Stimulated activated CD4-positive, alpha-beta T cell treated with anti-CD3 and anti-CD28 coated beads, Interleukin-2, amount 100 ng/mL, for 24 hours (primary cell): ENCODE data around the gene SNCB.
"Not testable (repeated sequence)": the region's sequence is repeated elsewhere in the genome, so short reads cannot be mapped to it uniquely, and the experiment has no call there.

ENCODE experiments used
- DNase-seq, 2 donors: peaks; one replicate each; pipeline ENCODE4 v3.0.0-alpha.2; 2020

The SNCB gene

GRCh38 chr5:176621661-176622079 lies 8.7 kb downstream of the SNCB start:
- no peak for DNase-seq

DNA sequence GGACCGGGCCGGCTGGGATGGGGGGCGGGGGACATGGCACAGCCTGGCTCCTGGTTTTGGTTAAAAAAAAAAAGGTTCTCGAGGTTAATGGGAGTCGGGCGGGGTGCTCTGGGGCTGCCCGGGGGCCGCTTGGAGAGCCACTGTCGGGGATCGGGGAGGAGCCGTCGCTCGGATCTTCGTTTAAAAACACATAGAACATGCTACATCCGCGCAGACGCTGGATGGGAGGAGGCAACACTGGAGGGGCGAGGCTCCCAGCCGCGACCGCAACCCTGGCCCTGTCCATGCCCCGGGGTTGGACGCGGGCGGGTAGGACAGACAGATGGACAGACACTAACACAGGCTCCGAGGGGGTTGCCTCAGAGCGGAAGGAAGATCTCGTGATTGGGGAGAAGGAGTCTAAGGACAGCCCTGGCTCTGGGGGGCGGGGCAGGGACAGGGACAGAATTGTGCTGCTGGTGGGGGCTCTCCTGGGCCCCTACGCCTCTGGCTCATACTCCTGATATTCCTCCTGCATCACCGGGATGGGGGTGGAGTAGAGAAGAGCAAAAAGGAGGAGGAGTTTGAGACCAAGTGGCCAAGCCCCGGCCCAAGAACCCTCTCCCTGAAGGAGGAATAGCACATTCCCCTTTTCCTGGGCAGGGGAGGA lies 9.9 kb downstream of the SNCB start:
- peak in 1 of 2 donors; percentile 13 for DNase-seq

DNA sequence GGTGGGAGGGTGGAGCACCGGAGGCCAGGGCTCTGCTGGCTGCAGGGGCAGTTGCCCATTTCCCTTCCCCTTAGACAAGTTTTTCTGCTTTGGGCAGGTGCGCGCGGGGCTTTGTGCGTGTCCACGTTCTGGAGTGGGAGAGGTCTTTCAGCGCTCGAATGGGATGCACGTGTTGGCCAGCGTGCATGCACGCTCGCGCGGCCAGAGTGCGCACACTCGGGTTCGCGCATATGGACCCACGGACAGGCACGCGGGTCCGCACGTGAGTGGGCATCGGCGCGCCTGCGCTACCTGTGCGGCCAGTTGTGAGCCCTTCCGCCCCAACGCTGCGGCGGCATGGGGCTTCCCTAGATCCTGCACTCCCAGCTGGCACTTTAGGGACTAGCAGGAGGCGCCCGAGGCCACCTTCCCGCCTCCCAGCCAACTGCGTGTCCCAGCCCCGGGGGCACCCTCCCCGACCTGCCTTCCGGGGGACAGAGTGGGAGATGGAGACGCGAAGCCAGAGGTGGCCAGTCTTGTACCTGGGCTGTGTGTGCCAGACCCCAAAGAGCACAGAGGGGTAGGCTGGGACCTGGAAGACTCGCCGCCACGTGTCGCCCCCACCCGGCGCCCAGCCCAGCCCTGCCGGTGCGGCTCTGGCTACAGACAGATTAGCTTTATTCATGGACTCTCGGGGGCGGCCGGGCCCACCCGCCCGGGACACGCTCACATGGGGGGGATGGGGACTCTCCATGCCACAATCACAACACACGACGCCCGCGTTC lies 10.6 kb downstream of the SNCB start:
- DNase-seq, result no peak

DNA sequence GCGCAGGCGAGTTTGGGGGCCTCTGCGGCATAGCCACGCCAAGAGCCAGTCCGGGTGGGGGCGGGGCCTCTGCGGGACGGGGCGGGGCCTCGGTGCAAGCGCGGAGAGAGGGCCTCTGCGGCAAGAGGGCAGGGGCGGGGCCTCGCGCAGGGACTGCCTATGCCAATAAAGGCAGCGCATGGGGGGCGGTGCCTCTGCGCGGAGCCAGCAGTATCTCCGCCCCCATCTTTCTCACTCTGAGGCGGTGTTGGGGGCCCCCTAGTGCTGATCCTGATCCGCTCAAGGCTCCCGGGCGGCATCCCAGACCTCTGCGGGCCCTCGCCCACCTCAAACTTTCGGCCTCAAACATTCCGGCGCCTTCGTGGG lies 11.1 kb downstream of the SNCB start:
- peak; percentile 80 to 87 for DNase-seq

DNA sequence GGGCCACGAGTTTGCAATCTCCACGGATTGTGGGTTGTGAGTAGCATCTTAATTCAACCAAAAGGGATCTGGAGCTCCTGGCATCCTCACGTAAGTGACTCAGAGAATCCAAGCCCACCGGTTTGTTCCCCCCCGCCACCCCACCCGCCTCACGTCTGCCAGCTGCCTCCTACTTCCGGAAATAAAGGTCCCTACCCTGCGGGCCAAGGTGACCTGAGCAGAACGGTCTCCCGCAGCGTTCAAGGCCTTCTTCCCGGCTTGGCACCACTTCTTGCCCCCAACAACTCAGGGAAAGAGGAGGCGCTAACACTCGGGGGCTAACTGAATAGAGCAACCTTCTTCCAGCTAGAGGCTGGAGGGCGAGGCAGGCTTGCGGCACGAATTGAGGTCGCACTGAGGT lies 11.6 kb downstream of the SNCB start:
- no peak for DNase-seq

DNA sequence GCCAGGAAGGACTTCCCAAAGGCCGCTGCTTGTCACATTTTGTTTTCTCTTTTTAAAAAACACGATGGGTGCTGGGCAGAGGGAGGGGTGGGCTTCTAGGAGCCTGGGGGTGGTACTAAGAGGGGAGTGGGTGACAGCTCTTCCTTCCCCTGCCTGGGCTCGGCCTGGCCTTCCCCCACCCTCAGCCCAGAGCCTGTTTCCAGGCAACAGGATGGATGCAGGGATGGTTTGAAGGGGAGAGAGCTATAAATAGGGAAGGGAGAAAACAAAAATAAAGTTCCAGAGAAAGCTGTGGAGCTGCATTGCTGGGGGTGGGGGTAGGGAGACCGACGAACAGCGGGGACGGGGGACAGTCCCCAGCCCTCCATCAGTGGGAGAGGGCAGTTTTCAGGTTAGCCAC lies 13.8 kb downstream of the SNCB start:
- DNase-seq, result no peak

DNA sequence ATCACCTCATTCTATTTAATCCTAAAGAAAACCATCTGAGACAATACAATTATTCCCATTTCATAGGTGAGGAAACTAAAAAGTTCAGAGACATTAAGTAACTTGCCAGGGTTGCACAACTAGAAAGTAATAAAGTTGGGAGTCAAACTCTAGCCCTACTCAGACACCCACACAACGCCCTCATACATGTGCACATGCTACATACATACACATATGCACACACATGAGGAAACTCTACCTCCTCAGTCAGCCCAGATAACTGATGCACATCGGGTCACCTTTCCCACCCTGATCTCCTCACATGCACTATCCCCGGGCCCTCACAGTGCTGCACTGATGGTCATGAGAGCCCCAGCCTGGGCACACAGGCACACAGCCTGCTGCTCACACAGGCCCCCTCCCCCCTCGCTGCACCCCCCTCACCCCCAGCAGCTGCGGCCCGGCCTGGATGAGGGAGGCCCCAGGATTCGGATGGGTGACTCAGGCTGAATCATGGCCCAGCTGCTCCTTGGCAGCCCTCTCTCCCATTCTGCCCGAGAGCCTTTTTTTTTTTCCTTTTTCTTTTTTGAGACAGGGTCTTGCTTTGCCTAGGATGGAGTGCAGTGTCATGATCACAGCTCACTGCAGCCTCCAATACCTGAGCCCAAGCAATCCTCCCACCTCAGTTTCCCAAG lies 15.4 kb downstream of the SNCB start:
- DNase-seq, result no peak

GRCh38 chr5:176612855-176613254 lies 17.5 kb downstream of the SNCB start:
- DNase-seq, result no peak

GRCh38 chr5:176612008-176612407 lies 18.3 kb downstream of the SNCB start:
- no peak for DNase-seq

DNA sequence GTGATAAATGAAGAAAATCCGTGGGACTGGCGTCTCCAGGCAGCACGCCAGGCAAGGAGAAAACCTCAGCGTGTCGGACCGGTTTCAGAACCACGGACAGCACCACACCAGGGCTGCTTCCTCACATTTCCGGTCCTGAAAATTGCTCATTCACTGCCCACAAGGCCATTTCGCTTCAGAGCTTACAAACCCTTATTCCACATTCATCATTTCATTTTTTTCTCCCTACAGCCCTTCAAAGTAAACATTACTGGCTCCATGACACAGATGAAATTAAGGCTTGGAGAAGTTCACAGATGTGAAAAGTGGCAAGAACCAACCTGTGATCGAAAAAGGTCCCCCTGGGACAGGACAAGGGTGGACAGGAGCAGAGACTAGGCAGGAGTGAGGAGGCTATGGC lies 18.9 kb downstream of the SNCB start:
- DNase-seq, result peak; percentile 54 to 67

DNA sequence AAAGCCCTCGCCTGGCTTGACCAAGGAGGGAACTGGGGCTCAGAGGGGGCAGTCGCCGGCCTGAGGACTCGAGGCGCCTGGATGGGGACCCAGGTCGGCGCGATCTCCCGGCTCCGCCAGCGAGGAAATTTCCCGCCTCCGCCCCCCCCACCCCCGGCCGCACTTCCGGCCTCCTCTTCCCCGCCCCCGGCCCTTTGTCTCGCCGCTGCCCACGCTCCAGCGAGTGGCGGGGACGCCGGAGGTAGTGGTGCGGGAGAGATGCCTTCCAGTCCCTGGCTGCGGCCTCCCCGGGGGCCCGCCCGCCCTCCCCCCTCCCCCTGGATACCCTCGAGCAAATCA lies 19.9 kb downstream of the SNCB start:
- no peak for DNase-seq

- peak; percentile 69 to 73 for DNase-seq
Observed at GRCh38 chr5:176609724-176610434, 20.5 kb downstream of the SNCB start, which contains the start of gene GPRIN1. Gene GPRIN1 (minus strand): TSS chr5:176610156. CDS start chr5:176599834, 10,322 bp downstream.

DNA sequence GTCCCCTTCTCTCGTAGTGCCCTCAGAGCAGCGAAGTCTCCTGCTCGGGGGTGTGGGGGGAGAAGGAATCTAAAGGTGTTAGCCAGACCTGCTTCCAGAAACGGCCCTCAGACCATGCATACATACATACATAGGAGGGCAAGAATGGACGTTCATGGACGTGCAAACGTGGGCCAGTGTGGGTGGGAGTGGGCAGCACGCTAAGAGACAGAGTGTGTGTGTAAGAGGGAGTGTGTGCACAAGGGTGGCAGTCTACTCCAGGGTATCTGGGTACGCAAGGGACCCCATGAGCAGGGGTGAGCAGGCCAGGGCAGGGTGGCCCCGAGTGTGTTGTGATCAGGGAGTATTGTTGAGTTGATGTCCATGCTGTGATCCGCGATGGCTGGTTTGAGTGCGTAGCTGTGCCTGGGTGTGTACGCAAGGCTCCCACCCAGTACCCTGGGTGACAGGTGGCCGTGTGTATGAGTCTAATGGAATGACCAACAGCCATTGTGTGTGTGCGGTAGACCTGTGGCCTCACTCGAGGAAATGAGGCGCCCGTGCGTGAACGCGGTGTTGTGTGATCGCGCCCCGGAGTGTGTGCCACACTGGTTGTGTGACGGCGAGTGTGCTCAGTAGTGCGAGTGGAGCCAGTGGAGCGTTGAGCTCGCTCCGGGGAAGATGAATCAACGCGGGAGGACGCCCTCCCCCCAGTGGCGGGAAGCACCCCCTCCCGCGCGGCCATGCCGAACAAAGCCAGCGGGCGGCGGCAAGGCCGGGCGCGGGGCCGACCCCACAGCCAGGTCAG lies 21.2 kb downstream of the SNCB start:
- peak in 1 of 2 donors; percentile 45 for DNase-seq

DNA sequence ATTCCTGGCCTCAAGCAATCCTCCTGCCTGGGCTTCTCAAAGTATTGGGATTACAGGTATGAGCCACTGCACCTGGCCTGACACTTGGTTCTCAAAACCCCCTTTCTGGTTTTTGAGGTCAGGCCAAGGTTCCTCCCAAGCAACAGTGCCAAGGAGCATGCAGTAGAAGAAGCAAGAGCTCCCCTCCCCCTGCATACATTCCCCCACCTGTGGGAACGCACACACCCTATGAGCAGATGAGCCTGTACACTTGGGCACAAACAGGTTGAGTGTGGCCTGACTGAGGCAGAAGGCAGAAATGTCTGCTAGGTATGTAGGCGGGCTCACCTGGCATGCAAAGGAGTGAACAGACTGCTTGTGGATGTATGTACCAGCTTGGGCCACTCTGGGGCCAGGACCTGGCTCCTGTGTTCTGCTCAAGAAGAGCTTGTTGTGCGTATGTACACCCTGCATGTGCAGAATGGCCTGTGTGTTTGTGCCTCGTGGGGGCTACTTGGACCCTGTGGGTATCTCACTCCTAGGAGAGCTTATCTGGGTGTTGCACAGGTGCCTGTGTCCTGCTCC lies 22.1 kb downstream of the SNCB start:
- no peak for DNase-seq

DNA sequence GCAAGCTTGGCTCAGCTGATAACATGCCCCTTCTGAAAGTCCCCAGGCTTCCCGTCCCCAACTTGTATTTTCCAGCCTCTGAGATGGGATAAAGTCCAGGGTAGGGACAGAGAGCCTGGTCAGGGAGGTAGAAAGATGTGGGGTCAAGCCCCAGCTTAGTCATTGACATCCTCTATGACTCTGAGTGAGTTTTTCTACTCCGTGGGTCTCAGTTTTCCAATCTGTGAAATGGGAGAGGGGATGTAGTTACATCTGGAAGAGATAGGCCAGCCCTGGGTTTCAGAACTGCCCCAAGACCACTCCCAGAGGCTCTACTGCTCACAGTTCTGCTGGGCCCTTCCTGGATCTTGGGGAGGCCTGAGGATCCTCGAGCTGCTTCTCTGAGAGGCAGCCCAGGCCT lies 23.5 kb downstream of the SNCB start:
- DNase-seq, result no peak

DNA sequence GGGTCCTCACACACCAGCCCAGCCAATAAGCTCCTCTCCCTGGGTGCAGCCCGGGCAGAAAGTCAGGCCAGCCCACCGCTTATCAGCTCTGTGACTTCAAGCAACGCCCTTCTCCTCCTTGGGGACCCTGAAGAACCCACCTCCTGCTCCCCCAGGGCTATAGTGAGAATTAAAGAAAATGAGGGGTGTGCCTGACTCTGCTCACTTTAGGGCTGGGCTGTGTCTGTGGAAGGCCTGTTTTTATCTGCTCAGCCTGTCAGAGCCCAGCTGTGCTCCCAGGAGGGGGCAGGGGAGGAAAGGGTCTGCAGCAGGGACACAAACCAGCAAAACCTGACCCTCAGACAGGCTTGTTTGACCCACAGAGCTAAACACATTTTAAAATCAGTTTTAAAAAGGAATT lies 24.3 kb downstream of the SNCB start:
- no peak for DNase-seq

- DNase-seq, result no peak
Observed at GRCh38 chr5:176603091-176603490, 27.2 kb downstream of the SNCB start.

DNA sequence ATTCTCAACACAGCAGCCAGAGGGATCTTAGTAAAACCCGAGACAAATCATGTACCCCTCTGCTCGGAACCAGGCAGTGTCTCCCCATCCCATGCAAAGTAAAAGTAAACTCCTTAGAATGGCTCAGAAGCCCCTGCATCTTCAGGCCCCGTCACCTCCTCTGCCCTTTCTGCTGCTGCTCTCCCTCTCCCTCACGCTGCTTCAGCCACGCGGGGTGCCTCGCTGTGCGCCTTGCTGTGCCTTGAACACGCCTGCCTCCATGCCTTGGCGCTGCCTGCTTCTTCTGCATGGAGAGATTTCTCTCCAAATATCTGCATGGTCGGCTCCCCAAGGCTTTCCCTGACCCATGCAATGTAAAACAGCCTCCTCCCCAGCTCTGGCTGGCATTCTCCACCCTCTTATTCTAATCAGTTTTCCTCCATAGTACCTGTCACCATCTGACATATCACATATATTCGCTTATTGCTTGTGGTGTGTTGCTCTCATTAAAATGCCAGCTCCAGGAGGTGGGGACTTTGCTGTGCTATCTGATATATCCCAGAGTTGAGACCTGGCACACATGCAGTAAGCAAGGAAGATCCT lies 28.3 kb downstream of the SNCB start:
- DNase-seq, result no peak

DNA sequence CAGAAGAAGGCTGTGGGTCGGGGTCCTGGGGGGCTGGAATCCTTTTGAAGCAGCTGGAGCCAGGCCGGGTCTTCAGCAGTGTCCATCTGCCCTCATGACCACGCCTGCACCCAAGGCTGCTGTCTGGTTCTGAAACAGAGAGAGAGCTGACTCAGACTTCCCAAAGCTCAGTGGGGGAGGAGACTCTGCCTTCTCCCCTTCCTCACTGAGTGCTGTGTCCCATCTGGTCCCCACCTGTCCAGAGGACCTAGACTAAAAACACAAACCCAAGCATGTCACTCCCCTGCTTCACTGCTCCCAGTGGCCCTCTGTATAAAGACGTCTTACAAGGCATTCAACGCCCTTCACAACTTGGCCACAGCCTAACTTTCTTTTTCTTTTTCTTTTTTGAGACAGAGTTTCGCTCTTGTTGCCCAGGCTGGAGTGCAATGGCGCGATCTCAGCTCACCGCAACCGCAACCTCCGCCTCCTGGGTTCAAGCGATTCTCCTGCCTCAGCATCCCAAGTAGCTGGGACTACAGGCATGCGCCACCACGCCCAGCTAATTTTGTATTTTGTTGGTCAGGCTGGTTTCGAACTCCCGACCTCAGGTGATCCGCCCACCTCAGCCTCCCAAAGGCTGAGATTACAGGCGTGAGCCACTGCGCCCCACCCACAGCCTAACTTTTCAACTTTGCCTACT lies 30.4 kb downstream of the SNCB start:
- DNase-seq, result not testable (repeated sequence)

DNA sequence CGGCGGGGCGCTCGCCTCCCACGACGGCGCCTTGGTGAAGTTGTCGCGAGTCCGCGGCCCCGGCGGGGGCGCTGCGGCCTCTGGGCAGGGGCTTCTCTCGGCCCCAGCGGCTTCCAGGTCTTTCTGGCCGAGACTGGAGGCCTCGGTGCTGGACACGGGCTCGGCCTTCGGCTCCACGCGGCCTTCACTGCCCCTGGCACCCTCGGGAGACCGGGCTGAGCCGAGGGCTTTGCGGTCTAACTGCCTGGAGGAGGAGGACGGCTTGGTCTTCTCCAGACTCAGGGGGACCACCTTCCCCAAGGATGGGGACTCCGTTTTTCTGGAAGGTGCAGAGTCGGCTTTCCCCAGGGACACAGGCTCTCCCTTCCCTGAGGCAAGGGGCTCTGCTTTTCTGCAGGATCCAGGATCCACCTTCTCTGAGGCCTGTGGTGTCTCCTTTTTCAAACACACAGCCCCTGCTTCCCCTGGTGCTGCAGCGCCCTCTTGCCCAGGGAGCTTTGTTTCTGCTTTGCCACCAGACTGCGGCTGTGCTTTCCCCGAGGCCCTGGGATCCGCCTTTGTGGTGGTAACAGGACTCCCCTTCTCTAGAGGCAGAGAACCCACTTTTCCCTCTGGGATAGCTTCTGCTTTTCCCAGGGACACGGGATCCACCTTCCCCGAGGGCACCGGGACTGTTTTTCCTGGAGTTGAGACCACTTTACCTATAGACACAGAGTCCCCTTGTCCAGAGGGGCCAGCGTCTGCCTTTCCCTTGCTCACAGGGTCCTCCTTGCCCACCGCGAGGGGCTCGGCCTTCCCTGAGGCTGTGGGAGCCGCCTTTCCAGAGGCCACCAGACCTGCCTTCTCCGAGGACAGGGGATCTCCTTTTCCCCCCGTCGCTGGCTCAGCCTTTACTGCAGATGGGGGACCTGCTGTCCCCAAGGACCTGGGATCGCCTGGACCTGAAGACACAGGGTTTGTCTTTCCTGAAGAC lies 32.6 kb downstream of the SNCB start:
- DNase-seq, result peak in 1 of 2 donors; percentile 17
